ENCODE data around the gene BPIFA1.

DNA sequence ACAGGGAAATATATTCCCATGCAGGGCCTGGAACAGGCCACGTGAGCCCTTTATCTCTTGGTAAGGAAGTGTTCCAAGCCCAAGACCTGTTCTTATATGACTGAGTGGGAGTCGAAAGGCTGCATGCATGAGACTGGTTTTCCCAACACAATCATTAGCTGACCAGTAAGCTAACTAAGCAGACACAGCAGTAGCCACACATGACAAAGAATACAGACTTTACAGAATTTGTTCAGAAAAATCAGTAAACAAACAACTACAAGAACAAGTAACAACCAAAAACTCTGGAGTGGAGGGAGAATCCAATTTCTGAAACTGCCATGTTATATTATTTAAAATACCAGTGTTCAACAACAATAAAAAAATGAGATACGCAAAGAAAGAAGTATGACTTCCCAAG, 16.7 kb downstream of the BPIFA1 start:
- TF ChIP-seq, protein P1, sequence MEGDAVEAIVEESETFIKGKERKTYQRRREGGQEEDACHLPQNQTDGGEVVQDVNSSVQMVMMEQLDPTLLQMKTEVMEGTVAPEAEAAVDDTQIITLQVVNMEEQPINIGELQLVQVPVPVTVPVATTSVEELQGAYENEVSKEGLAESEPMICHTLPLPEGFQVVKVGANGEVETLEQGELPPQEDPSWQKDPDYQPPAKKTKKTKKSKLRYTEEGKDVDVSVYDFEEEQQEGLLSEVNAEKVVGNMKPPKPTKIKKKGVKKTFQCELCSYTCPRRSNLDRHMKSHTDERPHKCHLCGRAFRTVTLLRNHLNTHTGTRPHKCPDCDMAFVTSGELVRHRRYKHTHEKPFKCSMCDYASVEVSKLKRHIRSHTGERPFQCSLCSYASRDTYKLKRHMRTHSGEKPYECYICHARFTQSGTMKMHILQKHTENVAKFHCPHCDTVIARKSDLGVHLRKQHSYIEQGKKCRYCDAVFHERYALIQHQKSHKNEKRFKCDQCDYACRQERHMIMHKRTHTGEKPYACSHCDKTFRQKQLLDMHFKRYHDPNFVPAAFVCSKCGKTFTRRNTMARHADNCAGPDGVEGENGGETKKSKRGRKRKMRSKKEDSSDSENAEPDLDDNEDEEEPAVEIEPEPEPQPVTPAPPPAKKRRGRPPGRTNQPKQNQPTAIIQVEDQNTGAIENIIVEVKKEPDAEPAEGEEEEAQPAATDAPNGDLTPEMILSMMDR (IDR thresholded peaks at IDR 0.05), result no peak
- TF ChIP-seq POLR2A (IDR thresholded peaks at IDR 0.05; ENCODE audit: low read depth), result no peak
- no peak for TF ChIP-seq EP300 (IDR thresholded peaks at IDR 0.05)
